HEK293T (cell line): ENCODE results near the gene AGPAT1.
"Not testable (repeated sequence)": the region's sequence is repeated elsewhere in the genome, so short reads cannot be mapped to it uniquely, and the experiment has no call there.

Experiments
- CTCF ChIA-PET: fragments of 350-600 bp; formaldehyde crosslinking; extraction: SDS; loops from one replicate; lab custom pipeline; 2021; ENCODE audit warnings: antibody characterized with exemption, inconsistent platforms; lab: Yijun Ruan, JAX
- POLR2A ChIA-PET: fragments of 350-600 bp; formaldehyde crosslinking; extraction: SDS; loops from one replicate; lab custom pipeline; 2020; ENCODE audit warnings: antibody characterized with exemption, inconsistent platforms; lab: Yijun Ruan, JAX
- DNase-seq: peaks from one replicate; pipeline ENCODE4 v3.0.0; 2012; ENCODE audit warnings: mixed read lengths; ENCODE audit errors: extremely low spot score
- ARNT ChIP-seq: fragments of 450-650 bp; IDR thresholded peaks from 2 replicates; pipeline ENCODE4 v1.6.1; 2017; ENCODE audit warnings: mild to moderate bottlenecking
- BHLHE40 ChIP-seq: fragments of 450-650 bp; IDR thresholded peaks from 2 replicates; pipeline ENCODE4 v1.6.1; 2016; ENCODE audit warnings: mild to moderate bottlenecking, moderate library complexity, borderline replicate concordance
- CTBP1 ChIP-seq: fragments of 450-650 bp; IDR thresholded peaks from 2 replicates; pipeline ENCODE4 v1.6.1; 2016; ENCODE audit warnings: borderline replicate concordance
- ELF4 ChIP-seq: fragments of 450-650 bp; IDR thresholded peaks from 2 replicates; pipeline ENCODE4 v1.6.1; 2017; ENCODE audit warnings: antibody characterized with exemption
- FOXA1 ChIP-seq: fragments of 450-650 bp; IDR thresholded peaks from 2 replicates; pipeline ENCODE4 v1.6.1; 2016; ENCODE audit warnings: mild to moderate bottlenecking
- FOXK2 ChIP-seq: fragments of 450-650 bp; IDR thresholded peaks from 2 replicates; pipeline ENCODE4 v1.6.1; 2016; ENCODE audit warnings: mild to moderate bottlenecking
- FOXM1 ChIP-seq: fragments of 450-650 bp; IDR thresholded peaks from 2 replicates; pipeline ENCODE4 v1.6.1; 2017; ENCODE audit warnings: mild to moderate bottlenecking, borderline replicate concordance
- HDGF ChIP-seq: fragments of 450-650 bp; IDR thresholded peaks from 2 replicates; pipeline ENCODE4 v1.6.1; 2017; ENCODE audit warnings: antibody characterized with exemption, borderline replicate concordance
- L3MBTL2 ChIP-seq: fragments of 450-650 bp; conservative IDR thresholded peaks from 2 replicates; pipeline ENCODE4 v1.6.1; 2016; ENCODE audit warnings: mild to moderate bottlenecking
- LEF1 ChIP-seq: fragments of 450-650 bp; IDR thresholded peaks from 2 replicates; pipeline ENCODE4 v1.6.1; 2017; ENCODE audit warnings: mild to moderate bottlenecking, borderline replicate concordance
- NFRKB ChIP-seq: fragments of 450-650 bp; IDR thresholded peaks from 2 replicates; pipeline ENCODE4 v1.6.1; 2016; ENCODE audit warnings: mild to moderate bottlenecking, moderate library complexity
- SP1 ChIP-seq: fragments of 450-650 bp; IDR thresholded peaks from 2 replicates; pipeline ENCODE4 v1.6.1; 2017
- SUZ12 ChIP-seq: fragments of 450-650 bp; IDR thresholded peaks from 2 replicates; pipeline ENCODE4 v1.6.1; 2016; ENCODE audit warnings: mild to moderate bottlenecking
- TARDBP ChIP-seq: fragments of 450-650 bp; IDR thresholded peaks from 2 replicates; pipeline ENCODE4 v1.6.1; 2016
- ZNF384 ChIP-seq: fragments of 450-650 bp; IDR thresholded peaks from 2 replicates; pipeline ENCODE4 v1.6.1; 2016
- TF ChIP-seq, protein P1 (sequence below): fragments of 450-650 bp; IDR thresholded peaks from 2 replicates; pipeline ENCODE4 v1.6.1; 2016

AGPAT1 gene

DNA sequence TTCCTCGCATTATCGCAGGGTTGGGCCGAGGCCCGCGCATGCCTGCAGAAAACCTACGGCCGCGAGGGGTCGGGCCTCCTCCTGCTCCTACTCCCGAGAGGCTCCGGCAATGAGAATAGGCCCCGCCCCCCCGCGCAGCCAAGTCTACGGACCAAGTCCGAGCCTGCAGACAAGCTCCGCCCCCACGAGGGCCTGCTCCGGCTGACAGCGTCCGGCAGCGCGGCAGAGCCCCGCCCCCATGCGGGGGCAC is 19.7 kb upstream of the AGPAT1 start:
- peak; percentile 98 for DNase-seq
- TF ChIP-seq BHLHE40, result no peak
- TF ChIP-seq TARDBP, result no peak
- no peak for TF ChIP-seq FOXA1
- no peak for TF ChIP-seq L3MBTL2
- TF ChIP-seq HDGF, result no peak
- TF ChIP-seq FOXK2, result no peak
- TF ChIP-seq NFRKB, result no peak
- TF ChIP-seq ELF4, result no peak
- TF ChIP-seq LEF1, result no peak
- no peak for TF ChIP-seq ARNT
- no peak for TF ChIP-seq SUZ12
- TF ChIP-seq SP1, result no peak
- no peak for TF ChIP-seq ZNF384
- no peak for TF ChIP-seq FOXM1
- TF ChIP-seq, protein P1, sequence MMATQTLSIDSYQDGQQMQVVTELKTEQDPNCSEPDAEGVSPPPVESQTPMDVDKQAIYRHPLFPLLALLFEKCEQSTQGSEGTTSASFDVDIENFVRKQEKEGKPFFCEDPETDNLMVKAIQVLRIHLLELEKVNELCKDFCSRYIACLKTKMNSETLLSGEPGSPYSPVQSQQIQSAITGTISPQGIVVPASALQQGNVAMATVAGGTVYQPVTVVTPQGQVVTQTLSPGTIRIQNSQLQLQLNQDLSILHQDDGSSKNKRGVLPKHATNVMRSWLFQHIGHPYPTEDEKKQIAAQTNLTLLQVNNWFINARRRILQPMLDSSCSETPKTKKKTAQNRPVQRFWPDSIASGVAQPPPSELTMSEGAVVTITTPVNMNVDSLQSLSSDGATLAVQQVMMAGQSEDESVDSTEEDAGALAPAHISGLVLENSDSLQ, result no peak
- ChIA-PET POLR2A (interaction anchor here (0.5 to 11.7 kb wide), 22 partner anchors 10 to 776 kb away, joined by 3 to 153 read pairs (median 4); partner anchors contain the start of genes AGPAT1, ATF6B, FKBPL and MSH5), CTCF (interaction anchor here (0.6 to 1.2 kb wide), 5 partner anchors 65 to 676 kb away, joined by 3 to 4 read pairs (median 3); no protein-coding TSS in a partner anchor)

DNA sequence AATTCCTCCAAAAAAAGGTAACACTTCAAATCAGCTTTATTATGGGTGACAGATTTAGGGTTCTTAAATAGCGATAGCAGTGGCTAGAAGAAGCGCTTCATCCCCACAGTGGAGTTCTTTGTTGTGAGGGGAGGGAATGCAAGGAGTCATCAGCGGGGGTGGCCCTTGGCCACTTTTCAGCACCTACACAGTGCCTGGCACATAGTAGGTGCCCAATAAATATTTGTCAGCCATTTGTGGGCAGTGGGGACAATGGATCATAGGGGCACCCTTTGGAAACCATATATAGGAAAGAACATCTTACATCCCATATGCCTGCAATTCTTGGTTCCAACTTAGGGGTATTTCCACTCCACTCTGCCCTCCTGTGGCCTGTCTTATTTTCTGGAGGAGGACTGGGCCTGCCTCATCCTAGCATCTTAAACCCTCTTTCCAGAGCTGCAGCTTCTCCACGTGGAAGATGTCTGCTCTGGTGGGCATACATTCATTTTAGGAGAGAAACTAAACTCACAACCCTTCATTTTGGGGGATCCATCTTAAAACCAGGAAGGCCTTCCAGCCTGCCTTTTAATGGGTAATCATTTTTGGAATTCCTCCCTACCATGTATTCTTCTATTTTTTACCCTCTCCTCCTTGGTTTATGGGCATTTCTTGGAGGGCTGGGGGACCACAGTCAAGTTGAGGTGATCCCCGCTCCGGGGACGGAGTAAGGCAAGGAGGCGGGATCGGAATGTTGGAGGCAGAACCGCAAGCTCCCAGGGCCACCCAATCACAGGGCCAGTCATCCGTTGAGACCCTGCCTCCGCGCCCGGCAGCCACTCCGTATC is 19.2 kb upstream of the AGPAT1 start:
- POLR2A ChIA-PET, result interaction anchor here (0.5 to 11.7 kb wide), 22 partner anchors 11 to 777 kb away, joined by 3 to 153 read pairs (median 4); partner anchors contain the start of genes AGPAT1, ATF6B, FKBPL and MSH5
- DNase-seq, result peak; percentile 47
- CTCF ChIA-PET, result interaction anchor here (0.6 to 1.2 kb wide), 5 partner anchors 65 to 676 kb away, joined by 3 to 4 read pairs (median 3); no protein-coding TSS in a partner anchor
- TF ChIP-seq ELF4 (no peak), BHLHE40 (no peak), FOXM1 (no peak), ZNF384 (no peak)

DNA sequence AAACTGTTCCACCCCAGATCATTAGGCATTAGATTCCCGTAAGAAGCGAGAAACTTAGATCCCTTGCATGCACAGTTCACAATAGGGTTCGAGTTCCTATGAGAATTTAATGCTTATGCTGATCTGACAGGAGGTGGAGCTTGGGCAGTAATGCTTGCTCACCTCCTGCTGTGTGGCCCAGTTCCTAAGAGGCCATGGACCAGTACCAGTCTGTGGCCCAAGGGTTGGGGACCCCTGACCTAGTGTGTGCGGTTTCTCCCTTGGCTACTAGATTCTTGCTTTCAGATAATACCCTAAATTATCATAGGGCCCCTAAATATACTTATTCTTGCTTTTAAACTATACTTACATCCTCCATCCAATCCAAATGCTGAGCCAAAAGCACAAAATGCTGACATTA is 18.5 kb upstream of the AGPAT1 start:
- ChIA-PET CTCF (no interaction called here), POLR2A (interaction anchor here (1.9 to 11.7 kb wide), 3 partner anchors 12 to 42 kb away, joined by 11 to 153 read pairs (median 16); partner anchors contain the start of genes AGPAT1 and RNF5)
- TF ChIP-seq FOXK2 (no peak), ZNF384 (no peak), L3MBTL2 (no peak), NFRKB (no peak), CTBP1 (no peak), LEF1 (no peak), SUZ12 (no peak), FOXA1 (no peak), TARDBP (no peak), BHLHE40 (no peak), ELF4 (no peak), SP1 (no peak), FOXM1 (no peak), HDGF (no peak), ARNT (no peak)
- TF ChIP-seq, protein P1, result no peak
- no peak for DNase-seq

DNA sequence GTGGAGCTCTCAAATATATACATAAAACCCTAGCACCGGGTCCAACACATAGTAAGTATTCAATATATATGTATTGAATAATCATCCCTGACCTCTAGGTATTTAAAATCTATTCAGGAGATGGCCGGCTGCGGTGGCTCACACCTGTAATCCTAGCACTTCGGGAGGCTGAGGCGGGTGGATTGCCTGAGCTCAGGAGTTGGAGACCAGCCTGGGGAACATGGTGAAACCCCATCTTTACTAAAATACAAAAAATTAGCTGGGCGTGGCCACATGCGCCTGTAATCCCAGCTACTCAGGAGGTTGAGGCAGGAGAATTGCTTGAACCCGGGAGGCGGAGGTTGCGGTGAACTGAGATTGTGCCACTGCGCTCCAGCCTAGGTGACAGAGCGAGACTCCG is 17.2 kb upstream of the AGPAT1 start:
- ChIA-PET POLR2A (interaction anchor here (0.9 to 11.7 kb wide), 2 partner anchors 15 to 41 kb away, joined by 4 to 153 read pairs; partner anchors contain the start of genes AGPAT1, PRRT1 and RNF5), CTCF (interaction anchor here (1.3 kb wide), 1 partner anchor 75 kb away, joined by 3 read pairs; no protein-coding TSS in a partner anchor)
- not testable (repeated sequence) for DNase-seq

DNA sequence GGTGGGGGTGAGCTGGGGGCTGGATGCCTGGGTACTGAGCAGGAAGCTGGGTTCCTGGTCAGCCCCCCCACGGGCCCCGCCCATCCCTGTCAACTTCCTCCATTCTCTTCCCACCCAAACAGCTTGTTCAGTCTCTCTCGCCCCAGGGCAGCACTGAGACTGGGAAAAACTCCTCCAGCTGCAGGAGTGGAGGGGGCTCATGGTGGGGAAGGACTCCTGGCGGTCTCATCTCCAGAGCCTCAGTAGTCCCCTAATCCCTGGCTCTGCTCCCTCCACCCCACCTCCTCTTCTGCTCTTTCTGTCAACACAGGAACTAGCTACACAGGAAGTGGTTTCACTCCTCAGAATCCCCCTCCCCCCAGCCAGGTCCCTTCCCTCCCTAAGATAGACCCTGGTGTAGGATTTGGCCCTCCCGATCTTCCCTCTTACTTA is 16.7 kb upstream of the AGPAT1 start, which contains the start of gene GPSM3:
Gene GPSM3 (minus strand): TSS at position 36 of the 432 bp plus-strand sequence. CDS start 130 bp downstream, outside the sequence.
- no peak for DNase-seq
- POLR2A ChIA-PET, result interaction anchor here (0.9 to 11.7 kb wide), 2 partner anchors 15 to 40 kb away, joined by 4 to 153 read pairs; partner anchors contain the start of genes AGPAT1, PRRT1 and RNF5
- CTCF ChIA-PET, result interaction anchor here (1.3 kb wide), 1 partner anchor 74 kb away, joined by 3 read pairs; no protein-coding TSS in a partner anchor
- TF ChIP-seq ARNT, result no peak
- TF ChIP-seq, protein P1, result no peak
- TF ChIP-seq FOXM1, result no peak
- TF ChIP-seq BHLHE40, result no peak
- TF ChIP-seq ELF4, result no peak
- TF ChIP-seq LEF1, result no peak
- TF ChIP-seq L3MBTL2, result no peak
- no peak for TF ChIP-seq CTBP1
- no peak for TF ChIP-seq FOXA1
- TF ChIP-seq SP1, result no peak
- no peak for TF ChIP-seq SUZ12
- no peak for TF ChIP-seq HDGF
- no peak for TF ChIP-seq ZNF384
- TF ChIP-seq TARDBP, result no peak
